Stimulated activated CD4-positive, alpha-beta T cell treated with anti-CD3 and anti-CD28 coated beads, Interleukin-4, amount 100 ng/mL, for 4 hours (primary cell): ENCODE data around the gene QTRT2.

ENCODE experiments used
- DNase-seq, 2 experiments: peaks; one replicate each; pipeline ENCODE4 v3.0.0-alpha.2; 2020

Gene QTRT2

GRCh38 chr3:114079761-114080160, 23.2 kb downstream of the QTRT2 start:
- no peak for DNase-seq

GRCh38 chr3:114080201-114080600, 23.7 kb downstream of the QTRT2 start:
- DNase-seq: no peak

GRCh38 chr3:114081037-114081436, 24.5 kb downstream of the QTRT2 start:
- no peak for DNase-seq

GRCh38 chr3:114083112-114083511, 26.6 kb downstream of the QTRT2 start:
- no peak for DNase-seq

- DNase-seq: no peak
Observed at GRCh38 chr3:114086356-114086755, 29.8 kb downstream of the QTRT2 start.

GRCh38 chr3:114089675-114090074, 33.1 kb downstream of the QTRT2 start:
- DNase-seq: no peak

- DNase-seq: no peak
Observed at GRCh38 chr3:114092151-114093015, 35.8 kb downstream of the QTRT2 start.

- no peak for DNase-seq
Observed at GRCh38 chr3:114093016-114093380, 36.5 kb downstream of the QTRT2 start.

GRCh38 chr3:114093596-114093995, 37.1 kb downstream of the QTRT2 start:
- no peak for DNase-seq

GRCh38 chr3:114095796-114096195, 39.3 kb downstream of the QTRT2 start:
- no peak for DNase-seq

GRCh38 chr3:114101101-114101500, 44.6 kb downstream of the QTRT2 start:
- DNase-seq: no peak

- DNase-seq: no peak
Observed at GRCh38 chr3:114103181-114103580, 46.6 kb downstream of the QTRT2 start.

GRCh38 chr3:114103858-114104257, 47.3 kb downstream of the QTRT2 start:
- no peak for DNase-seq

- no peak for DNase-seq
Observed at GRCh38 chr3:114104414-114104813, 47.9 kb downstream of the QTRT2 start.

- no peak for DNase-seq
Observed at GRCh38 chr3:114108137-114108536, 51.6 kb downstream of the QTRT2 start.

- no peak for DNase-seq
Observed at GRCh38 chr3:114110439-114110838, 53.9 kb downstream of the QTRT2 start.

- DNase-seq: no peak
Observed at GRCh38 chr3:114111060-114111770, 54.7 kb downstream of the QTRT2 start.

GRCh38 chr3:114112696-114113095, 56.2 kb downstream of the QTRT2 start:
- no peak for DNase-seq

- DNase-seq: no peak
Observed at GRCh38 chr3:114114719-114115118, 58.2 kb downstream of the QTRT2 start.

GRCh38 chr3:114115143-114115542, 58.6 kb downstream of the QTRT2 start:
- no peak for DNase-seq

GRCh38 chr3:114119776-114120175, 63.2 kb downstream of the QTRT2 start:
- DNase-seq: no peak

GRCh38 chr3:114120211-114120610, 63.7 kb downstream of the QTRT2 start:
- DNase-seq: no peak

GRCh38 chr3:114122027-114122709, 65.6 kb downstream of the QTRT2 start:
- no peak for DNase-seq

- no peak for DNase-seq
Observed at GRCh38 chr3:114126461-114126860, 69.9 kb downstream of the QTRT2 start.
